HG03066 (cell line): ENCODE measurements around the gene GNG7.
"Not testable (repeated sequence)": the region's sequence is repeated elsewhere in the genome, so short reads cannot be mapped to it uniquely, and the experiment has no call there.

Source experiments
- ATAC-seq: cut with Tn5 transposase; IDR thresholded peaks from one replicate; pipeline ENCODE4 v1.9.1; 2021; ENCODE audit warnings: low read depth; ENCODE audit not compliant: unreplicated experiment

Gene GNG7

GRCh38 chr19:2544576-2545415, 157.7 kb downstream of the GNG7 start:
- no peak for ATAC-seq

GRCh38 chr19:2543463-2544442, 158.7 kb downstream of the GNG7 start:
- ATAC-seq = no peak

GRCh38 chr19:2543072-2543462, 159.4 kb downstream of the GNG7 start:
- ATAC-seq = not testable (repeated sequence)

GRCh38 chr19:2542341-2543069, 160.0 kb downstream of the GNG7 start:
- no peak for ATAC-seq

GRCh38 chr19:2540646-2541454, 161.6 kb downstream of the GNG7 start:
- ATAC-seq = no peak

- ATAC-seq = no peak
Observed at GRCh38 chr19:2540251-2540645, 162.2 kb downstream of the GNG7 start.

GRCh38 chr19:2538096-2538757, 164.3 kb downstream of the GNG7 start:
- ATAC-seq = no peak

- ATAC-seq = not testable (repeated sequence)
Observed at GRCh38 chr19:2537584-2537983, 164.9 kb downstream of the GNG7 start.

GRCh38 chr19:2536461-2536860, 166.0 kb downstream of the GNG7 start:
- no peak for ATAC-seq

GRCh38 chr19:2534423-2535013, 168.0 kb downstream of the GNG7 start:
- no peak for ATAC-seq

GRCh38 chr19:2533686-2534422, 168.6 kb downstream of the GNG7 start:
- no peak for ATAC-seq

GRCh38 chr19:2533072-2533425, 169.4 kb downstream of the GNG7 start:
- no peak for ATAC-seq

GRCh38 chr19:2532252-2533071, 170.0 kb downstream of the GNG7 start:
- ATAC-seq = no peak

GRCh38 chr19:2529942-2530341, 172.6 kb downstream of the GNG7 start:
- ATAC-seq = not testable (repeated sequence)

GRCh38 chr19:2529473-2529918, 173.0 kb downstream of the GNG7 start:
- ATAC-seq = no peak

- no peak for ATAC-seq
Observed at GRCh38 chr19:2528675-2529101, 173.8 kb downstream of the GNG7 start.

GRCh38 chr19:2527686-2528085, 174.8 kb downstream of the GNG7 start:
- ATAC-seq = no peak
